CD4-positive, alpha-beta T cell treated with Interleukin-2 at 100 ng/mL for 4 hours (primary cell): ENCODE results near the gene PKP1.

Source experiments
- DNase-seq: peaks from one replicate; pipeline ENCODE4 v3.0.0-alpha.2; 2020; ENCODE audit warnings: low spot score

The PKP1 gene

GRCh38 chr1:201309416-201309815 is 26.1 kb downstream of the PKP1 start:
- no peak for DNase-seq

- no peak for DNase-seq
These were observed 27.1 kb downstream of the PKP1 start for GRCh38 chr1:201310251-201310985.

- DNase-seq = no peak
These were observed 27.7 kb downstream of the PKP1 start for GRCh38 chr1:201310986-201311355.

GRCh38 chr1:201311356-201312011 is 28.2 kb downstream of the PKP1 start:
- no peak for DNase-seq

GRCh38 chr1:201312298-201312697 is 29.0 kb downstream of the PKP1 start:
- no peak for DNase-seq

- DNase-seq = no peak
These were observed 29.8 kb downstream of the PKP1 start for GRCh38 chr1:201313086-201313485.

GRCh38 chr1:201316556-201316955 is 33.2 kb downstream of the PKP1 start:
- no peak for DNase-seq

GRCh38 chr1:201317551-201317950 is 34.2 kb downstream of the PKP1 start:
- DNase-seq = no peak

- no peak for DNase-seq
These were observed 35.4 kb downstream of the PKP1 start for GRCh38 chr1:201318504-201319340.

GRCh38 chr1:201319631-201320030 is 36.3 kb downstream of the PKP1 start:
- DNase-seq = no peak

- no peak for DNase-seq
These were observed 37.0 kb downstream of the PKP1 start for GRCh38 chr1:201320168-201320788.

- DNase-seq = no peak
These were observed 38.6 kb downstream of the PKP1 start for GRCh38 chr1:201321826-201322390.

- DNase-seq = no peak
These were observed 39.6 kb downstream of the PKP1 start for GRCh38 chr1:201322653-201323510.

GRCh38 chr1:201324306-201324705 is 41.0 kb downstream of the PKP1 start:
- no peak for DNase-seq

GRCh38 chr1:201324821-201325677 is 41.7 kb downstream of the PKP1 start:
- DNase-seq = no peak

- no peak for DNase-seq
These were observed 42.4 kb downstream of the PKP1 start for GRCh38 chr1:201325678-201326060.

GRCh38 chr1:201326710-201327109 is 43.4 kb downstream of the PKP1 start:
- DNase-seq = no peak

- DNase-seq = no peak
These were observed 44.5 kb downstream of the PKP1 start for GRCh38 chr1:201327687-201328240.

- DNase-seq = no peak
These were observed 45.3 kb downstream of the PKP1 start for GRCh38 chr1:201328576-201328975.

- no peak for DNase-seq
These were observed 46.0 kb downstream of the PKP1 start for GRCh38 chr1:201329286-201329685.
